Neural cell (in vitro differentiated cells): ENCODE data around the gene FRS3. TPM values are rescaled to one million over a fixed set of nuclear protein-coding genes. Genes with fewer than 3 reads are reported as not detected.

Source experiments
- H2AFZ ChIP-seq: fragments of 200-600, 300-800 bp; sonication (generic), shearing (Covaris generic); 2 replicates; pipeline ENCODE4 v1.6.0; 2014; ENCODE audit warnings: low read depth, mild to moderate bottlenecking, antibody characterized with exemption, low read length, moderate library complexity
- H3F3A ChIP-seq: fragments of 200-600 bp; shearing (Covaris generic); 2 replicates; pipeline ENCODE4 v1.6.1; 2016; ENCODE audit warnings: mild to moderate bottlenecking, moderate library complexity, mixed read lengths, antibody characterized with exemption, low read length; ENCODE audit not compliant: insufficient read depth, poor library complexity, severe bottlenecking
- H3K27ac ChIP-seq: fragments of 200-600, 300-800 bp; sonication (generic), shearing (Covaris generic); 2 replicates; pipeline ENCODE4 v1.5.1; 2014; ENCODE audit warnings: mild to moderate bottlenecking, low read length, moderate library complexity
- H3K27me3 ChIP-seq: fragments of 300-800, 200-600 bp; sonication (generic), shearing (Covaris generic); 2 replicates; pipeline ENCODE4 v1.6.0; 2014; ENCODE audit warnings: mild to moderate bottlenecking, low read depth, low read length, moderate library complexity; ENCODE audit not compliant: insufficient read depth
- H3K36me3 ChIP-seq: fragments of 300-800, 200-600 bp; sonication (generic), shearing (Covaris generic); 2 replicates; pipeline ENCODE4 v1.5.1; 2014; ENCODE audit warnings: mild to moderate bottlenecking, antibody characterized with exemption, low read length, moderate library complexity; ENCODE audit not compliant: insufficient read depth
- H3K4me2 ChIP-seq: fragments of 300-800, 200-600 bp; sonication (generic), shearing (Covaris generic); 2 replicates; pipeline ENCODE4 v1.6.0; 2014; ENCODE audit warnings: mild to moderate bottlenecking, low read length
- H3K4me3 ChIP-seq: fragments of 300-800, 200-600 bp; sonication (generic), shearing (Covaris generic); 2 replicates; pipeline ENCODE4 v1.5.1; 2014; ENCODE audit warnings: mild to moderate bottlenecking, low read length, moderate library complexity
- H3K79me2 ChIP-seq: fragments of 200-600 bp; shearing (Covaris generic); replicated peaks from 2 replicates; pipeline ENCODE4 v1.6.0; 2014; ENCODE audit warnings: mild to moderate bottlenecking, low read length, moderate library complexity; ENCODE audit not compliant: insufficient read depth
- H3K9ac ChIP-seq: fragments of 300-800, 200-600 bp; sonication (generic), shearing (Covaris generic); 2 replicates; pipeline ENCODE4 v1.6.1; 2016; ENCODE audit warnings: mild to moderate bottlenecking, low read length, mixed read lengths
- H3K9me2 ChIP-seq: fragments of 200-600 bp; shearing (Covaris generic); 2 replicates; pipeline ENCODE4 v1.6.1; 2016; ENCODE audit warnings: mild to moderate bottlenecking, low read length, mixed read lengths; ENCODE audit not compliant: insufficient read depth
- H3K9me3 ChIP-seq: fragments of 200-600, 300-800 bp; sonication (generic), shearing (Covaris generic); 2 replicates; pipeline ENCODE4 v1.6.1; 2016; ENCODE audit warnings: mild to moderate bottlenecking, mixed run types, low read length, moderate library complexity, mixed read lengths
- H4K20me1 ChIP-seq: fragments of 200-600 bp; shearing (Covaris generic); 2 replicates; pipeline ENCODE4 v1.6.1; 2016; ENCODE audit warnings: mild to moderate bottlenecking, mixed run types; ENCODE audit not compliant: insufficient read depth
- CTCF ChIP-seq: fragments of 450-650 bp; IDR thresholded peaks from 2 replicates; pipeline ENCODE4 v1.5.1; 2014; ENCODE audit warnings: antibody characterized with exemption, mild to moderate bottlenecking, moderate library complexity; ENCODE audit not compliant: poor library complexity, severe bottlenecking
- EP300 ChIP-seq: fragments of 450-650 bp; conservative IDR thresholded peaks from 2 replicates; pipeline ENCODE4 v1.6.1; 2014; ENCODE audit warnings: antibody characterized with exemption, mild to moderate bottlenecking, moderate library complexity; ENCODE audit not compliant: poor library complexity, severe bottlenecking
- EZH2 ChIP-seq: fragments of 200-600, 300-800 bp; shearing (Covaris generic), sonication (generic); IDR thresholded peaks from 2 replicates; pipeline ENCODE4 v1.6.1; 2014; ENCODE audit warnings: antibody characterized with exemption, low read length, borderline replicate concordance, mild to moderate bottlenecking; ENCODE audit not compliant: insufficient read depth, poor library complexity, severe bottlenecking
- MXI1 ChIP-seq: fragments of 450-650 bp; conservative IDR thresholded peaks from 2 replicates; pipeline ENCODE4 v1.6.1; 2014; ENCODE audit warnings: antibody characterized with exemption, mild to moderate bottlenecking; ENCODE audit not compliant: poor library complexity, severe bottlenecking
- POLR2AphosphoS5 ChIP-seq: IDR thresholded peaks from 2 replicates; pipeline ENCODE4 v1.6.1; 2012
- RAD21 ChIP-seq: fragments of 450-650 bp; conservative IDR thresholded peaks from 2 replicates; pipeline ENCODE4 v1.6.1; 2014; ENCODE audit warnings: antibody characterized with exemption, mild to moderate bottlenecking, moderate library complexity
- REST ChIP-seq: IDR thresholded peaks from 2 replicates; pipeline ENCODE4 v1.6.1; 2012; ENCODE audit warnings: borderline replicate concordance
- SMC3 ChIP-seq: fragments of 450-650 bp; conservative IDR thresholded peaks from 2 replicates; pipeline ENCODE4 v1.6.1; 2014; ENCODE audit warnings: antibody characterized with exemption, mild to moderate bottlenecking, moderate library complexity; ENCODE audit not compliant: poor library complexity
- TAF1 ChIP-seq: IDR thresholded peaks from 2 replicates; pipeline ENCODE4 v1.6.1; 2012; ENCODE audit warnings: low read depth
- polyA plus RNA-seq: library from polyadenylated mRNA; depleted of rRNA; stranded (reverse); fragments of >200 nt; gene quantifications from 2 replicates; pipeline ENCODE4 v1.2.3, GENCODE V29; 2014

The FRS3 gene
- polyA plus RNA-seq, 1 donor from 2014 or later = 15.7 TPM

DNA sequence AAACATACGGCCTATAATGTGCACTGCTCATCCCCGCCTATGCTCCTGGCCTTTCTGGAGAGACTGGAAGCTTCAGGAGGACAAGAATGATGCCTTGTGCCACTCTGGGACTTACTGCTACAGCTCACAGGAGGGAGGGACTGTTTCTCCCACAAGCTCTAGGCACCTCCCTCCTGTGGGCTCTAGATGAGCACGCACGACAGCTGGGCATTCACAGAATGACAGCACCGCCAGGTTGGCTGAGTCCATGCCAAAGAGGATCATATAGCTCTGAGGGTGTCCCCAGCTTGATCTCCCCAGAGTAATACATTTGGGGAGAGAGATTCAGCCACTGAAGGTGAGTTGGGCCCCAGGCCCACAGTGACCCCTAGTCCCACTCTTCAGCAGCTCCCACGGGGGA is 22.4 kb downstream of the FRS3 start:
- TF ChIP-seq POLR2AphosphoS5 (no peak), SMC3 (no peak), RAD21 (no peak), EZH2 (no peak), REST (no peak), CTCF (no peak), MXI1 (no peak), EP300 (no peak), TAF1 (no peak)
- Histone ChIP-seq H3F3A (no peaks in the 10 kb centered on the region), H3K9me3 (no peaks in the 10 kb centered on the region)

DNA sequence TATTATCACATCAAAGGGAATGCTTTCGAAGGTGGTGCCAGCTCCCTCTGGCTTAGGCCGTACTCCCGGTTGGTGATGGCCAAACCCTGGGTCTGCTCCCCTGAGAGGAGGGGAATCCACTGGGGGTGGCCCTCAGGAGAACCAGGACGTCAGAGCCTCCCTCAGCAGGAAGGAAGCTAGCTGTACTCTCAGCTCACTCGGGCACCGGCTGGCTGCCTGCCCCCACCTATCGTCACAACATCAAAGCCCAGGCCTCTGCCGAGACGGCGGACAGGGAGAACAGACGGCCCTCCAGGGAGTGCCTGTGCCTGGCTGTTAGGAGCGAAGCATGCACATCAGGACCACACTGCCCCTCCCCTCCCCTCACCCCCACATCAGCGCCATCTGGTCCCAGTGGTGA is 23.3 kb downstream of the FRS3 start:
- H3F3A ChIP-seq = no peaks in the 10 kb centered on the region
- H3K9me2 ChIP-seq = no peaks in the 10 kb centered on the region
- no peaks in the 10 kb centered on the region for H3K27me3 ChIP-seq
- H3K36me3 ChIP-seq = no peaks in the 10 kb centered on the region
- TF ChIP-seq CTCF (no peak), POLR2AphosphoS5 (no peak)
- no peaks in the 10 kb centered on the region for H4K20me1 ChIP-seq
- H3K9me3 ChIP-seq = no peaks in the 10 kb centered on the region
- H3K4me2 ChIP-seq = no peak overlapping the region
- H3K9ac ChIP-seq = no peak overlapping the region
- H3K79me2 ChIP-seq = no peaks in the 10 kb centered on the region
- H2AFZ ChIP-seq = no peak overlapping the region
- no peak overlapping the region for H3K4me3 ChIP-seq
- H3K27ac ChIP-seq = no peak overlapping the region

More for the DNA sequence above, 22.4 kb downstream of the FRS3 start:
- Histone ChIP-seq H3K4me3 (no peak overlapping the region), H3K27me3 (no peaks in the 10 kb centered on the region), H3K9ac (no peak overlapping the region), H2AFZ (no peak overlapping the region), H3K9me2 (no peaks in the 10 kb centered on the region), H3K79me2 (no peaks in the 10 kb centered on the region), H3K36me3 (no peaks in the 10 kb centered on the region), H3K27ac (no peak overlapping the region), H4K20me1 (no peaks in the 10 kb centered on the region), H3K4me2 (no peak overlapping the region)
